ENCODE measurements around the gene NSUN3.

DNA sequence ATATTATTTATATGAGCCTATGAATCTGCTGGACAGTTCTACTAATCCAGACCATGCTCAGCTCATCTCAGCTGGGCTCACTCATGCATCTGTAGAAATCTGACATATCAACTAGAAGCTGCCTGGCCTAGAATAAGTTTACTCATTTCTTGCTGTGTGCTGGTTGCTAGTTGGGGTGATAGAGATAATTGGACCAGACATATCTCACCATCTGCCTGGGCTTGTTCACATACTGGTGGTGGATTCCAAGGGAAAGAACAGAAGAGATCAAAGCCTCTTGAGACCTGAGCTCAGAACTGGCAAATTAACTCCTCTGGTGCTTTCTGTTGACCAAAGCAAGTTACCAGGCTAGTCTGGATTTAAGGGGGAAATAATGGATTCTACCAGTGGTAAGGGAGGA lies 109.1 kb downstream of the NSUN3 start:
- TF ChIP-seq, protein P1, sequence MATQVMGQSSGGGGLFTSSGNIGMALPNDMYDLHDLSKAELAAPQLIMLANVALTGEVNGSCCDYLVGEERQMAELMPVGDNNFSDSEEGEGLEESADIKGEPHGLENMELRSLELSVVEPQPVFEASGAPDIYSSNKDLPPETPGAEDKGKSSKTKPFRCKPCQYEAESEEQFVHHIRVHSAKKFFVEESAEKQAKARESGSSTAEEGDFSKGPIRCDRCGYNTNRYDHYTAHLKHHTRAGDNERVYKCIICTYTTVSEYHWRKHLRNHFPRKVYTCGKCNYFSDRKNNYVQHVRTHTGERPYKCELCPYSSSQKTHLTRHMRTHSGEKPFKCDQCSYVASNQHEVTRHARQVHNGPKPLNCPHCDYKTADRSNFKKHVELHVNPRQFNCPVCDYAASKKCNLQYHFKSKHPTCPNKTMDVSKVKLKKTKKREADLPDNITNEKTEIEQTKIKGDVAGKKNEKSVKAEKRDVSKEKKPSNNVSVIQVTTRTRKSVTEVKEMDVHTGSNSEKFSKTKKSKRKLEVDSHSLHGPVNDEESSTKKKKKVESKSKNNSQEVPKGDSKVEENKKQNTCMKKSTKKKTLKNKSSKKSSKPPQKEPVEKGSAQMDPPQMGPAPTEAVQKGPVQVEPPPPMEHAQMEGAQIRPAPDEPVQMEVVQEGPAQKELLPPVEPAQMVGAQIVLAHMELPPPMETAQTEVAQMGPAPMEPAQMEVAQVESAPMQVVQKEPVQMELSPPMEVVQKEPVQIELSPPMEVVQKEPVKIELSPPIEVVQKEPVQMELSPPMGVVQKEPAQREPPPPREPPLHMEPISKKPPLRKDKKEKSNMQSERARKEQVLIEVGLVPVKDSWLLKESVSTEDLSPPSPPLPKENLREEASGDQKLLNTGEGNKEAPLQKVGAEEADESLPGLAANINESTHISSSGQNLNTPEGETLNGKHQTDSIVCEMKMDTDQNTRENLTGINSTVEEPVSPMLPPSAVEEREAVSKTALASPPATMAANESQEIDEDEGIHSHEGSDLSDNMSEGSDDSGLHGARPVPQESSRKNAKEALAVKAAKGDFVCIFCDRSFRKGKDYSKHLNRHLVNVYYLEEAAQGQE (IDR thresholded peaks at IDR 0.05; ENCODE audit: insufficient read depth in 1 of 2, low read depth in 2 of 2, low read length in 2 of 2), result no peak
- TF ChIP-seq POLR2AphosphoS5 (IDR thresholded peaks at IDR 0.05; ENCODE audit: low read depth, low read length) (no peak), TAF1 (IDR thresholded peaks at IDR 0.05; ENCODE audit: borderline replicate concordance, insufficient read depth, low read length) (no peak)

All from PFSK-1 (cell line).